ENCODE results near the gene LAMA2.

The LAMA2 gene

DNA sequence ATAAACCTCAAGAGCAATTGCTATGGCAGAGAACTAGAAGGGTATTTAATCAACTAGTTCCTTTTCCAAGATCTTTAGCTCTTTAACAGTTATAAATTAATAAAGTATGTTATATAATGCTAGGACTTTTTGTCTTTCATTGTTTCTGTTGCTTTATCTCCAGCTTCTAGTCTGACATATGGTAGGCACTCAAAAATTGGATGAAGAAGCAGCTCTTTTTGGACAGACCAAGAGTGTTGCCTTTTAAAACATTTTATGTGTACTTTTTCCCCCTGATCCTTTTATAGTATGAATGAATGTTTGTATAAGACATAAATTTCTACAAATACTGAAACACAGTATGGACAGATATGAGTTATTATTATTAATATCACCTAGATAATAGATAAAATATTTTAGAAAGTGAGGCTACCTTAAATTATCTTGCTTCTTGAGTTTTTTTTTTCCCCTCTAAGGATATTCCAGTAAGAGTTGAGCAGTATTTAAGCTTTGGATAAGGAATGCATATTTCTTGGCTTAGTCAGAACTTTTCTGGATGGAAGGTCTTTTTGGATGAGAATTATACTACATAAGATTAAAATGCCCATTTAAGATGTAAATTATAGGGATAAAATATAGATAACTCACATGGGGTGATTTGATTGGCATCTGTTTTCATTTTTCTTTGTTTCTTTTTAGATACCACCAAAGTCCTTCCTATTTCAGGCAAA is 16.6 kb downstream of the LAMA2 start:
- Histone ChIP-seq H3K4me3 (ENCODE audit: low read length, poor library complexity, severe bottlenecking) (no peak overlapping the region), H3F3A (ENCODE audit: low read depth) (no peaks in the 10 kb centered on the region), H4K20me1 (ENCODE audit: insufficient read depth, low read length, poor library complexity, severe bottlenecking) (no peaks in the 10 kb centered on the region), H2AFZ (ENCODE audit: low read length) (no peak overlapping the region), H3K36me3 (ENCODE audit: insufficient read depth, low read length) (no peaks in the 10 kb centered on the region), H3K9ac (ENCODE audit: low read depth, low read length, poor library complexity, severe bottlenecking) (no peak overlapping the region), H3K4me2 (ENCODE audit: low read depth, low read length, poor library complexity, severe bottlenecking) (no peak overlapping the region), H3K79me2 (ENCODE audit: insufficient read depth, low read length) (no peaks in the 10 kb centered on the region), H3K9me2 (replicated peaks; ENCODE audit: low read depth, low read length) (no peaks in the 10 kb centered on the region; the same call in 1 of the 2 replicates), H3K4me1 (ENCODE audit: insufficient read depth, low read length, poor library complexity, severe bottlenecking) (no peaks in the 10 kb centered on the region), H3K27me3 (ENCODE audit: insufficient read depth, low read length, poor library complexity, severe bottlenecking) (no peaks in the 10 kb centered on the region), H3K9me3 (ENCODE audit: insufficient read depth, low read depth, low read length) (no peaks in the 10 kb centered on the region)
- no peak for TF ChIP-seq EZH2phosphoT487 (IDR thresholded peaks at IDR 0.05; ENCODE audit: borderline replicate concordance)
- TF ChIP-seq, protein P1, sequence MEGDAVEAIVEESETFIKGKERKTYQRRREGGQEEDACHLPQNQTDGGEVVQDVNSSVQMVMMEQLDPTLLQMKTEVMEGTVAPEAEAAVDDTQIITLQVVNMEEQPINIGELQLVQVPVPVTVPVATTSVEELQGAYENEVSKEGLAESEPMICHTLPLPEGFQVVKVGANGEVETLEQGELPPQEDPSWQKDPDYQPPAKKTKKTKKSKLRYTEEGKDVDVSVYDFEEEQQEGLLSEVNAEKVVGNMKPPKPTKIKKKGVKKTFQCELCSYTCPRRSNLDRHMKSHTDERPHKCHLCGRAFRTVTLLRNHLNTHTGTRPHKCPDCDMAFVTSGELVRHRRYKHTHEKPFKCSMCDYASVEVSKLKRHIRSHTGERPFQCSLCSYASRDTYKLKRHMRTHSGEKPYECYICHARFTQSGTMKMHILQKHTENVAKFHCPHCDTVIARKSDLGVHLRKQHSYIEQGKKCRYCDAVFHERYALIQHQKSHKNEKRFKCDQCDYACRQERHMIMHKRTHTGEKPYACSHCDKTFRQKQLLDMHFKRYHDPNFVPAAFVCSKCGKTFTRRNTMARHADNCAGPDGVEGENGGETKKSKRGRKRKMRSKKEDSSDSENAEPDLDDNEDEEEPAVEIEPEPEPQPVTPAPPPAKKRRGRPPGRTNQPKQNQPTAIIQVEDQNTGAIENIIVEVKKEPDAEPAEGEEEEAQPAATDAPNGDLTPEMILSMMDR (conservative IDR thresholded peaks at IDR 0.05; ENCODE audit: low read length) = no peak

DNA sequence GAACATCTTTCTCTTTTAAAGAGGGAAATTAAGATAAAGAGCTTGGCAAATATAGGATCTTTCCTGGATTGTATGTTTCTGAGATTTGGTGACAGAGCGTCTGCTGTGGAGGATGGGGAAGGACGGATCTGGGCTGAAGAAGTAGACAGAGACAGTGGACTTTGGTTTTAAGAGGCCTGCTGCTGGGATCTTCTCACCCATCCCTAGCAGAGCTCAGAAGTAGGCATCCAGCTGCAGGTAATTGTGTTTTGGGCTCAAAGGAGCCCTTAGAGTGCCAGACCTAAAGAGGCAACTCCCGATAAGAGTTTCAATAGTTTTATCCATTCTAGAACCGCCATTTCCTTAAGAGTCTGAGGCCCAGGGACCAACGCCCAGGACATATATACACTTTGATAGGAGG is 20.8 kb downstream of the LAMA2 start:
- Histone ChIP-seq H3K9me2 (replicated peaks; ENCODE audit: low read depth, low read length) (no peaks in the 10 kb centered on the region), H3K27me3 (ENCODE audit: insufficient read depth, low read length, poor library complexity, severe bottlenecking) (no peaks in the 10 kb centered on the region), H3K9me3 (ENCODE audit: insufficient read depth, low read depth, low read length) (no peaks in the 10 kb centered on the region), H2AFZ (ENCODE audit: low read length) (no peak overlapping the region), H3K4me3 (ENCODE audit: low read length, poor library complexity, severe bottlenecking) (no peak overlapping the region), H3K36me3 (ENCODE audit: insufficient read depth, low read length) (no peaks in the 10 kb centered on the region), H3K4me2 (ENCODE audit: low read depth, low read length, poor library complexity, severe bottlenecking) (no peak overlapping the region), H3K9ac (ENCODE audit: low read depth, low read length, poor library complexity, severe bottlenecking) (no peak overlapping the region), H3F3A (ENCODE audit: low read depth) (no peaks in the 10 kb centered on the region), H4K20me1 (ENCODE audit: insufficient read depth, low read length, poor library complexity, severe bottlenecking) (no peaks in the 10 kb centered on the region), H3K79me2 (ENCODE audit: insufficient read depth, low read length) (no peaks in the 10 kb centered on the region), H3K4me1 (ENCODE audit: insufficient read depth, low read length, poor library complexity, severe bottlenecking) (no peaks in the 10 kb centered on the region)
- no peak for TF ChIP-seq EZH2phosphoT487 (IDR thresholded peaks at IDR 0.05; ENCODE audit: borderline replicate concordance)
- TF ChIP-seq, protein P1 (conservative IDR thresholded peaks at IDR 0.05; ENCODE audit: low read length) = no peak

DNA sequence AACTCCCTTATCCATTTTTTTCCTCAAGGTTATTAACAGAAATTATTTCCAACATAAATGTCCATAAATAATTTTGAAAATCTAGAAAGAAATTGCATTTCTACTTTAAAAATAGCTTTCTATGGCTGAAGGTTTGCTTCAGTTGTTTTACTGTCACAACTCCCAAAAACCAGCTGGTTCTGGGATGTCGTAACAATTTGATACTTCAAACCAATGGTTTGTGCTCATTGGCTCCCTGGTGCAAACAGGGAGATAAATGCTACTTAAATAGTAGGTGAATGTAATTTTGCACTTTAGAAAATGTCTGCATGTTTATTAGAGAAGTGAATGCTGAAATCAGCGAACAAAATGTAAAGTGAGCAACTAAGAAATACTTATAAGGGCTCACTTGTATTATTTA is 31.1 kb downstream of the LAMA2 start:
- TF ChIP-seq EZH2phosphoT487 (IDR thresholded peaks at IDR 0.05; ENCODE audit: borderline replicate concordance) = no peak
- TF ChIP-seq, protein P1 (conservative IDR thresholded peaks at IDR 0.05; ENCODE audit: low read length) = no peak
- Histone ChIP-seq H3K9me3 (ENCODE audit: insufficient read depth, low read depth, low read length) (no peaks in the 10 kb centered on the region), H3K9ac (ENCODE audit: low read depth, low read length, poor library complexity, severe bottlenecking) (no peak overlapping the region), H3K27me3 (ENCODE audit: insufficient read depth, low read length, poor library complexity, severe bottlenecking) (no peaks in the 10 kb centered on the region), H3K4me1 (ENCODE audit: insufficient read depth, low read length, poor library complexity, severe bottlenecking) (no peaks in the 10 kb centered on the region), H4K20me1 (ENCODE audit: insufficient read depth, low read length, poor library complexity, severe bottlenecking) (no peaks in the 10 kb centered on the region), H3K9me2 (replicated peaks; ENCODE audit: low read depth, low read length) (no peaks in the 10 kb centered on the region), H3K4me3 (ENCODE audit: low read length, poor library complexity, severe bottlenecking) (no peak overlapping the region), H2AFZ (ENCODE audit: low read length) (no peak overlapping the region), H3K79me2 (ENCODE audit: insufficient read depth, low read length) (no peaks in the 10 kb centered on the region), H3K4me2 (ENCODE audit: low read depth, low read length, poor library complexity, severe bottlenecking) (no peak overlapping the region), H3K36me3 (ENCODE audit: insufficient read depth, low read length) (no peaks in the 10 kb centered on the region), H3F3A (ENCODE audit: low read depth) (no peaks in the 10 kb centered on the region)
